ENCODE measurements around the gene KRTAP5-11.
A peak's percentile ranks its signal among the peaks of the same experiment; 100 is the strongest.

DNA sequence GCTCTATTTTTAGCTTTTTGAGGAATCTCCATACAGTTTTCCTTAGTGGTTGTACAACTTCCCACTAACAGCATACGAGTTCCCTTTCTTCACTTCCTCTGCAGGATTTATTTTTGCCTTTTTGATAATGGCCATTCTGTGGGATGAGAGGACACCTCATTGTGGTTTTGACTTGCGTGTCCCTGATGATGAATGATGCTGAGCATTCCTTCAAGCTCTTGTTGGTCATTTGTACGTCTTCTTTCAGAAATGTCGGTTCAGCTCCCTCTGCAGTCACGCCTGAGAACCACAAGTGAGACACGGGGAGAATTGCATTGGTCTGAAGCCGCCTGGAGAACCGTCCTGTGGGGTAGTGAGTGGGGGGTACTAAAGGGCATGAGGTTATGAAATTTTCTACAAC lies 19.3 kb downstream of the KRTAP5-11 start:
- TF ChIP-seq EZH2phosphoT487 (IDR thresholded peaks at IDR 0.05) (no peak), EZH2 (IDR thresholded peaks at IDR 0.05) (no peak)
- TF ChIP-seq, protein P1, sequence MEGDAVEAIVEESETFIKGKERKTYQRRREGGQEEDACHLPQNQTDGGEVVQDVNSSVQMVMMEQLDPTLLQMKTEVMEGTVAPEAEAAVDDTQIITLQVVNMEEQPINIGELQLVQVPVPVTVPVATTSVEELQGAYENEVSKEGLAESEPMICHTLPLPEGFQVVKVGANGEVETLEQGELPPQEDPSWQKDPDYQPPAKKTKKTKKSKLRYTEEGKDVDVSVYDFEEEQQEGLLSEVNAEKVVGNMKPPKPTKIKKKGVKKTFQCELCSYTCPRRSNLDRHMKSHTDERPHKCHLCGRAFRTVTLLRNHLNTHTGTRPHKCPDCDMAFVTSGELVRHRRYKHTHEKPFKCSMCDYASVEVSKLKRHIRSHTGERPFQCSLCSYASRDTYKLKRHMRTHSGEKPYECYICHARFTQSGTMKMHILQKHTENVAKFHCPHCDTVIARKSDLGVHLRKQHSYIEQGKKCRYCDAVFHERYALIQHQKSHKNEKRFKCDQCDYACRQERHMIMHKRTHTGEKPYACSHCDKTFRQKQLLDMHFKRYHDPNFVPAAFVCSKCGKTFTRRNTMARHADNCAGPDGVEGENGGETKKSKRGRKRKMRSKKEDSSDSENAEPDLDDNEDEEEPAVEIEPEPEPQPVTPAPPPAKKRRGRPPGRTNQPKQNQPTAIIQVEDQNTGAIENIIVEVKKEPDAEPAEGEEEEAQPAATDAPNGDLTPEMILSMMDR (IDR thresholded peaks at IDR 0.05): peak; percentile 64

Measured in neural progenitor cell (in vitro differentiated cells).